NCI-H187 (cell line): Measurements from ENCODE around the gene KIAA0232.
"Not testable (repeated sequence)": the region's sequence is repeated elsewhere in the genome, so short reads cannot be mapped to it uniquely, and the experiment has no call there.

Source experiments
- DNase-seq, 2 experiments: peaks; one replicate each; lab custom pipeline; 2025; lab: John Stamatoyannopoulos, UW

The KIAA0232 gene

GRCh38 chr4:6754481-6755087 is 27.9 kb upstream of the KIAA0232 start:
- no peak for DNase-seq

DNA sequence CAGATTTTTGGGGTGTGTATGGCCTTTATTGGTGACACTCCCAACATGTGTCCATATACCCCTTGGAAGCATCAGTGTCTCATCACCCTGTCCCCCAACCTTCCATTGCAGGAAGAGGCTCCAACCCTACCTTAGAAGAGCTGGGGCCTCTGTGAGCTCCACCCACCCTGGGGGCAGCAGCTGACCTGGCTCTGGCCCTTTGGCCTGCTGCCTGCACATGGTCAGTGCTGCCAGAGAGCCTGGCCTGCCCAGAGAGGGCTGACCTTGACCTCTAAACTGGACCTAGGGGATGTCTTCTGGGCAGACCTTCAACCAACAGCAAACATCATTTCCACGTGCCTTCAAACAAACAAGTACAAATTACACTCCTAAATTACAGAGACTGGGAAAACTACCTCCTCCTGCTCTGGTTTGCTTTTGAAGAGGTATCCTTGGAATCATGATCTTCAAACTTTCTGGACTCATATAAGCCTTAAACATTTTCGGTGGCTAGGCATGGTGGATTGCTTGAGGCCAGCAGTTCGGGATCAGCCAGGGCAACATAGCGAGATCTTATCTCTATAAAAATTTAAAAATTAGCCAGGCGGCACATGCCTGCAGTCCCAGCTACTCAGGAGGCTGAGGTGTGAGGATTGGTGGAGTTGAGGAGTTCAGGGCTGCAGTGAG is 27.3 kb upstream of the KIAA0232 start:
- no peak for DNase-seq

DNA sequence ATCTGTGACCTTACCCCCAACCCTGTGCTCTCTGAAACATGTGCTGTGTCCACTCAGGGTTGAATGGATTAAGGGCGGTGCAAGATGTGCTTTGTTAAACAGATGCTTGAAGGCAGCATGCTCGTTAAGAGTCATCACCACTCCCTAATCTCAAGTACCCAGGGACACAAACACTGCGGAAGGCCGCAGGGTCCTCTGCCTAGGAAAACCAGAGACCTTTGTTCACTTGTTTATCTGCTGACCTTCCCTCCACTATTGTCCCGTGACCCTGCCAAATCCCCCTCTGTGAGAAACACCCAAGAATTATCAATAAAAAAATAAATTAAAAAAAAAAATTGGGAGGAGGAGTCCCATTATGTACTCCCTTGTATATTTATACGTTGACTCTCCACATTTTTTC is 26.2 kb upstream of the KIAA0232 start:
- not testable (repeated sequence) for DNase-seq

- no peak for DNase-seq
Measured at GRCh38 chr4:6758728-6759127, 23.8 kb upstream of the KIAA0232 start.

GRCh38 chr4:6760865-6761264 is 21.7 kb upstream of the KIAA0232 start:
- no peak for DNase-seq

GRCh38 chr4:6761649-6762615 is 20.6 kb upstream of the KIAA0232 start:
- DNase-seq = no peak

DNA sequence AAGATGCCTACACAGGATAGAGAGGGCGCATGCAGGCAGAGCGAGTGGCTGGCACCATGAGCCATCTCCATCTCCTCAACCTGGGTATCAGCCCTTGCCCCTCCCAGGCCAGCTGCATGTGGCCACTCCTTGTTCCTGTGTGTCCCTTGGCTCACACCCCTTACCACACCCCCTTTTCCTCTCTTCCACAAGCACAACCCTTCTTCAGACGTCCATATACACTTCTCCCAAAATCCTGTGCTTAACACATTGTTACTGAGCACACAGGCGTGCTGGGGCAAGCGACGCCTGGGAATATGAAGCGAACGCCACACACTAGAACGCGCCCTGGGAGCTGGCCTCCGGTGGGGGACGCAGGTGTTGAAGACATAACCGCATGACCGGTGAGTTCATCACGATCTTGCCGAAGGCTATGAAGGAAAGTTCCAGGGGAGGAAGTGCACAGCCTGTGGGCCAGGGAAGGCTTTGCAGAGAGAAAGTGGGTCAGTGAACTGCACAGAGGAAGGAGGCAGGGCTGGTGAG is 19.1 kb upstream of the KIAA0232 start:
- no peak for DNase-seq

DNA sequence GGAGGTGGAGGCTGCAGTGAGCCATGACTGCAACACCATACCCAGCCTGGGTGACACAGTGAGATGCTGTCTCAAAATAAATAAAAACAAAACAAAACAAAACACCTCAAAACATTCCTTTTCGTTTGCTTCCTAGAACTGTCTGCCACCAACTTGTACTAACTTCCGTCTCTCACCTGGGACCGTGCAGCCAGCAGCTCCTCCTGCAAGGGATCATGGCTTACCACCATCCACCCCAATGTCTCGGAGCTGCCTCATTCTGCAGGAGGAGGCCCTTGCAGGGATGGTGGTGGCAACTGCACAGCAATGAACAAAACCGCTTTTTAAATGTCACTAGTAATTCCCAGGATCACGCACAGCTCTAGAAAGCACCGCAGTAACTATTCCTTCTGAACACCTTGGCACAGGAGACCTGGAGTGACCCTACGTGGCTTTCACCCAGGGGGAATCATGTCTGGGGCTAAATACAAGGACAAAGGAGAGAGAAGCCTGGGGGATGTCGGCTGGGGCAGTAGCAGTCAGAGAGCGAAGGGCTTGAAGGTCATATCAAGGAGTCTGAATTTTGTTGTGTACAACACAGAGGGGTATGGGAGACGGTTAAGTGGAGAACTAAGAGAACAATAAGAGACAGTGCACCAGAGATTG is 17.4 kb upstream of the KIAA0232 start:
- no peak for DNase-seq

GRCh38 chr4:6765703-6766102 is 16.8 kb upstream of the KIAA0232 start:
- no peak for DNase-seq

DNA sequence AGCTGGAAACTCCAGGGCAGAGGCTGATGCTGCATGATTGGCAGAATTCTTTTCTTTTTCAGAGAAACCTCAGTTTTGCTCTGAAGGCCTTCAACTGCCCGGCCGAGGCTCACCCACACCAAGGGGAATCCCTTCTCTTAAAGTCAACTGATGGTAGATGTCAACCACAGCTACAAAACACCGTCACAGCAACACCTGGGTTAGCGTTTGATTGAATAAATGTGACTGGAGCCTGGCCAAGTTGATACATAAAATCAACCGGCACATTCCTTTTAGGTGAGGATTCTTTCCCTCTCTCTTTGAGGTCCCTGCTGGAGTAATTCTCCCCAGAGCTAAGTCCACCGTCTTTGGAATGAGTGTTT is 15.2 kb upstream of the KIAA0232 start:
- no peak for DNase-seq

- DNase-seq = no peak
Measured at GRCh38 chr4:6767748-6768538, 14.6 kb upstream of the KIAA0232 start.

- no peak for DNase-seq
Measured at GRCh38 chr4:6768539-6768905, 14.0 kb upstream of the KIAA0232 start.

- no peak for DNase-seq
Measured at GRCh38 chr4:6769233-6769988, 13.1 kb upstream of the KIAA0232 start.

DNA sequence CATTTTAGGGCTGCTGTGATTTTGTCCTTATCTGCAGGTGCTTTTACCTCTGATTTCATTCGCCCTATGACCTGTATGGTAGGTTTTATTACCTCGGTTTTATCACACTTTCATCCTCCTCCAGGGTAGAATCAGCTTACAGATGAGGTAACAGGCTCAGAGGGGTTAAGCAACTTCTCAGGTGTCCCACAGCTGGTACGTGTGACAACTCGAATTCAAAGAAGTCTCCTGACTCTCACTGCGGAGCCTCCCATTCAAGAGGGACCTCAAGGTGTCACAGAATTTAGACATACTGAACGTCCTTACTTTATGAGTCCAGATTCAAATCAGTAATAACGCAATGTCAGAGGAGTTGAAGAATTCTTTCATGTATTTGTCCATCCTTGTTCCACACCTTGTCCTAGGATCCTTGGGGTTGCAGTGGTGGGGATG is 12.5 kb upstream of the KIAA0232 start:
- DNase-seq = no peak

DNA sequence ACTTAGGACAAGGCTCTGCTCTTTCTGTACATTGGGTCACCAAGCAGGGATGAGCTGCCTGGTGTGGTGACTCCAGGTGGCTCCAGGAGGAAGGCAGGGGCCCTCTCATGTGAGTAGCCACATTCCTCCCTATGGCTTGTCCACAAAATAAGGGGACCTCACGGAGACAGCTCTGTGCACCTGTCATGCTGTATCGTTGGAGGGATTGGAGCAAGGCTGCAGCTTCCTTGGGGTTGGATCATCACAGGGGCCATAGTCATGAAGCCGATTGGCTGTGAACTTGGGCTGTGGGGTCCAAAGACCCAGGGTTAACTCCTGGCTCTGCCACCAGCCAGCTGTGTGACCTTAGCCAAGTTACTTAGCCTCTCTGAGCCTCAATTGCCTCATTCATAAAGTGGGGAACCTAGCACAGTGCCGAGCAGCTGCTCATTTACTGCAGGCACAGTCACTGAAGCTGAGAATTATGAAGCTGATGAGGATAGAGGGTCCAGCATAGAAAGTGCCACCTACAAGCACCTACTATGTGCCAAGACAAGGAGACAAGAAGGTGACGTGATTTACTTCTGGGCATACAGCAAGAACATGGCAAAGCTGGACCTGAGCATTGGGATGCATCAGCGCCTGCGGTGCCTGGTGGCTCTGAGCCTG is 11.8 kb upstream of the KIAA0232 start:
- no peak for DNase-seq

DNA sequence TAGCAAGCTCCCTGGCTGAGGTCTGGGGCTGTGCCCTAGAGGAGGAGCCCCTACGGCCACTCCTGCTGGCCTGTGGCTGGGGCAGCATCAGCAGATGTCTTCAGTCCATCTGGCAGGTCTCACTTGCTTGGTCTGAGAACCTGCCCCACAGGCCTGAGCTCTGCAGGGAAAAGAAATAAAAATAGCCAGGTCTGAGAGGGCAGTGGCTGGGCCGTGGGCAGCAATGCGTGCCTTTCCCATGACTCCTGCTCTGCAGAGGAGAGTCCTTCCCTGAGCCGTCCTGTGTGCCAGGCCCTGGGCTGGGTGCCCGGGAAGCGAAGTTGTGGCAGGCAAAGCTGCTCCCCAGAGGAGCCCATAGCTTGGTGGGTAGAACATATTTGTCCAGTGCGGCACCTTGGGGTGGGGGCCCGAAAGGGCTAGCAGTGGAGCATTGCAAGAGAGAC is 11.3 kb upstream of the KIAA0232 start:
- DNase-seq = no peak

DNA sequence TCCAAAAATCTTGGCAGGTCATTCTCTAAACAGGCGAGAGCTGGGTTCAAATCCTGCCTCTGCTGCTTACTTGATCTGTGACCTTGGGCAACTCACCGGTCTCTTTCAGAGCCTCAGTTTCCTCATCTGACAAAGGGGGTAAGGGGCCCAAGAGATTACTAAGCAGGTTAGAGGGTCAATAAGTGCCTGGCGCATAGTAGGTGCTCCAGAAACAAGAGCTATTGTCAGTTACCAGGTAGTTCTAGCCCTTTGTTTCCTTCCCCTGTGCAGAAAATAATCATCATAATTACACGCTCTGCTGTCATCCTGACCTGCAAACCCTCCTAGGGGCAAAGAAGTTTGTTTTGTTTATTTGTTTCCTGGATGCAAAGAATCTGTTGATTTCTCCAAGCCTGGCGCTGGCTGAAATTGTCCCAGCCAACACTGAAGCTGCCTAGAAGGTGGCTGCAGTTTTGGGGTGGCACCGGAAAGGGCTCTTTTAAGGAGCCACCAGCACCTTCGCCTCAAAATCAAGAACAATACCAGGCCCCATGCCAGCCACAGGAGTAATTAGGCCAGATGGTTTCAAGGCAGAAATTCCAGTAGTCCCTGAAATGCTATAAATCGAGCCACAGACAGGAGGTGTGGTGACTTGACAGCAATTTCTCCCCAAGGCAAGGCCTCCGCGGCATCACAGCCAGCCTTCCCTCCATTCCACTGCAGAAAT is 10.2 kb upstream of the KIAA0232 start:
- DNase-seq = no peak

GRCh38 chr4:6773106-6773505 is 9.4 kb upstream of the KIAA0232 start:
- DNase-seq = no peak
